Subcutaneous abdominal adipose tissue (tissue), 5 donors: ENCODE data around the gene OTX1.

Source experiments
- H3K27ac ChIP-seq: one replicate; pipeline ENCODE4 v1.7.0; 2013; ENCODE audit warnings: low read depth, mild to moderate bottlenecking, inconsistent platforms, low read length, moderate library complexity
- H3K27me3 ChIP-seq, 5 donors: one replicate each; pipeline ENCODE4 v1.7.0; 2013; ENCODE audit warnings: low read length in 5 of 5, inconsistent platforms in 1 of 5; ENCODE audit not compliant: control insufficient read depth in 5 of 5, insufficient read depth in 4 of 5
- H3K36me3 ChIP-seq, 5 donors: one replicate each; pipeline ENCODE4 v1.7.0; 2013; ENCODE audit warnings: low read length in 5 of 5; ENCODE audit not compliant: control insufficient read depth in 5 of 5, insufficient read depth in 5 of 5
- H3K4me1 ChIP-seq, 5 donors: one replicate each; pipeline ENCODE4 v1.7.0; 2013; ENCODE audit warnings: low read length in 5 of 5, mild to moderate bottlenecking in 3 of 5, moderate library complexity in 1 of 5; ENCODE audit not compliant: control insufficient read depth in 5 of 5, insufficient read depth in 5 of 5
- H3K4me3 ChIP-seq, 5 donors: one replicate each; pipeline ENCODE4 v1.7.0; 2013; ENCODE audit warnings: low read length in 5 of 5, low read depth in 1 of 5
- H3K9ac ChIP-seq, 5 donors: one replicate each; pipeline ENCODE4 v1.7.0; 2013; ENCODE audit warnings: low read length in 5 of 5, mild to moderate bottlenecking in 4 of 5, moderate library complexity in 3 of 5
- H3K9me3 ChIP-seq, 5 donors: one replicate each; pipeline ENCODE4 v1.7.0; 2013; ENCODE audit warnings: low read length in 5 of 5; ENCODE audit not compliant: control insufficient read depth in 5 of 5
- donor health status: healthy.
- donor health status: healthy.
- donor health status: healthy.
- donor health status: healthy.
- donor health status: healthy.

The OTX1 gene

GRCh38 chr2:63051795-63052333 is 1.2 kb downstream of the OTX1 start:
- H3K4me1 ChIP-seq = peaks cover 0 to 86% (median 68%) of the 10 kb centered on the region in 5 donors
- H3K27me3 ChIP-seq = peaks cover 36 to 77% (median 71%) of the 10 kb centered on the region in 5 donors
- no peaks in the 10 kb centered on the region for H3K36me3 ChIP-seq
- H3K4me3 ChIP-seq = no peak overlapping the region
- no peak overlapping the region for H3K9ac ChIP-seq
- H3K27ac ChIP-seq = no peak overlapping the region
- H3K9me3 ChIP-seq = peaks cover 0 to 6% (median 0%) of the 10 kb centered on the region in 5 donors

- Histone ChIP-seq H3K4me1 (peaks cover 0 to 87% (median 69%) of the 10 kb centered on the region in 5 donors), H3K9me3 (peaks cover 0 to 6% (median 0%) of the 10 kb centered on the region in 5 donors), H3K27me3 (peaks cover 39 to 79% (median 76%) of the 10 kb centered on the region in 5 donors), H3K9ac (no peak overlapping the region), H3K36me3 (no peaks in the 10 kb centered on the region), H3K27ac (no peak overlapping the region), H3K4me3 (no peak overlapping the region)
Observed at GRCh38 chr2:63052411-63053080, 1.9 kb downstream of the OTX1 start.

GRCh38 chr2:63053081-63053888 is 2.7 kb downstream of the OTX1 start:
- Histone ChIP-seq H3K9me3 (peaks cover 0 to 6% (median 0%) of the 10 kb centered on the region in 5 donors), H3K9ac (no peak overlapping the region), H3K27ac (no peak overlapping the region), H3K4me3 (peak overlapping the region in 2 of 5 donors; percentile 51 to 63), H3K27me3 (peaks cover 46 to 82% (median 77%) of the 10 kb centered on the region in 5 donors), H3K4me1 (peaks cover 1 to 85% (median 65%) of the 10 kb centered on the region in 5 donors), H3K36me3 (no peaks in the 10 kb centered on the region)

GRCh38 chr2:63053889-63054602 is 3.4 kb downstream of the OTX1 start:
- Histone ChIP-seq H3K9me3 (peaks cover 0 to 6% (median 0%) of the 10 kb centered on the region in 5 donors), H3K4me3 (peak overlapping the region; percentile 28 to 63 (median 51)), H3K27me3 (peaks cover 54 to 84% (median 77%) of the 10 kb centered on the region in 5 donors), H3K27ac (no peak overlapping the region), H3K4me1 (peaks cover 4 to 86% (median 66%) of the 10 kb centered on the region in 5 donors), H3K9ac (no peak overlapping the region), H3K36me3 (no peaks in the 10 kb centered on the region)

- H3K9ac ChIP-seq = no peak overlapping the region
- no peak overlapping the region for H3K27ac ChIP-seq
- peaks cover 0 to 6% (median 0%) of the 10 kb centered on the region in 5 donors for H3K9me3 ChIP-seq
- no peaks in the 10 kb centered on the region for H3K36me3 ChIP-seq
- H3K4me1 ChIP-seq = peaks cover 4 to 84% (median 63%) of the 10 kb centered on the region in 5 donors
- no peak overlapping the region for H3K4me3 ChIP-seq
- peaks cover 60 to 84% (median 82%) of the 10 kb centered on the region in 5 donors for H3K27me3 ChIP-seq
Observed at GRCh38 chr2:63054841-63055225, 4.2 kb downstream of the OTX1 start.

- H3K27me3 ChIP-seq = peaks cover 60 to 88% (median 86%) of the 10 kb centered on the region in 5 donors
- no peak overlapping the region for H3K27ac ChIP-seq
- peaks cover 4 to 81% (median 59%) of the 10 kb centered on the region in 5 donors for H3K4me1 ChIP-seq
- H3K9ac ChIP-seq = no peak overlapping the region
- H3K4me3 ChIP-seq = peak overlapping the region in 4 of 5 donors; percentile 22 to 52 (median 45)
- no peaks in the 10 kb centered on the region for H3K36me3 ChIP-seq
- peaks cover 0 to 6% (median 0%) of the 10 kb centered on the region in 5 donors for H3K9me3 ChIP-seq
Observed at GRCh38 chr2:63055226-63056106, 4.8 kb downstream of the OTX1 start.

- H3K4me3 ChIP-seq = peak overlapping the region in 3 of 5 donors; percentile 45 to 52 (median 45)
- H3K4me1 ChIP-seq = peaks cover 4 to 73% (median 50%) of the 10 kb centered on the region in 5 donors
- no peak overlapping the region for H3K9ac ChIP-seq
- peaks cover 58 to 87% (median 82%) of the 10 kb centered on the region in 5 donors for H3K27me3 ChIP-seq
- H3K27ac ChIP-seq = no peak overlapping the region
- peaks cover 0 to 6% (median 0%) of the 10 kb centered on the region in 5 donors for H3K9me3 ChIP-seq
- H3K36me3 ChIP-seq = no peaks in the 10 kb centered on the region
Observed at GRCh38 chr2:63056107-63057050, 5.7 kb downstream of the OTX1 start.

- Histone ChIP-seq H3K36me3 (no peaks in the 10 kb centered on the region), H3K4me3 (peak overlapping the region in 2 of 5 donors; percentile 19 to 44), H3K9ac (no peak overlapping the region), H3K9me3 (peaks cover 0 to 6% (median 0%) of the 10 kb centered on the region in 5 donors), H3K27ac (no peak overlapping the region), H3K27me3 (peaks cover 60 to 87% (median 78%) of the 10 kb centered on the region in 5 donors), H3K4me1 (peaks cover 4 to 68% (median 50%) of the 10 kb centered on the region in 5 donors)
Observed at GRCh38 chr2:63057249-63058143, 6.9 kb downstream of the OTX1 start.
